Neuronal stem cell (in vitro differentiated cells): Measurements from ENCODE around the gene PCTP.

Experiments used
- DNase-seq: peaks from one replicate; pipeline ENCODE4 v3.0.0-alpha.2; 2013; ENCODE audit warnings: low spot score
- H2AFZ ChIP-seq: one replicate; pipeline ENCODE4 v1.6.1; 2013; ENCODE audit warnings: mild to moderate bottlenecking, low read length, inconsistent platforms
- H2AK5ac ChIP-seq: 2 replicates; pipeline ENCODE4 v1.6.1; 2013; ENCODE audit warnings: low read depth, mild to moderate bottlenecking, inconsistent platforms, low read length, moderate library complexity, mixed read lengths
- H2BK120ac ChIP-seq: 2 replicates; pipeline ENCODE4 v1.6.1; 2013; ENCODE audit warnings: low read depth, mild to moderate bottlenecking, inconsistent platforms, low read length, moderate library complexity, mixed read lengths
- H2BK12ac ChIP-seq: one replicate; pipeline ENCODE4 v1.6.1; 2013; ENCODE audit warnings: low read length, inconsistent platforms
- H2BK15ac ChIP-seq: 2 replicates; pipeline ENCODE4 v1.6.1; 2013; ENCODE audit warnings: mild to moderate bottlenecking, low read length, inconsistent platforms, mixed read lengths
- H2BK5ac ChIP-seq: one replicate; pipeline ENCODE4 v1.6.1; 2013; ENCODE audit warnings: inconsistent platforms, mild to moderate bottlenecking, low read length, moderate library complexity
- H3K14ac ChIP-seq: one replicate; pipeline ENCODE4 v1.6.1; 2013; ENCODE audit warnings: low read length, inconsistent platforms
- H3K18ac ChIP-seq: 2 replicates; pipeline ENCODE4 v1.6.1; 2013; ENCODE audit warnings: low read length, inconsistent platforms
- H3K23ac ChIP-seq: 2 replicates; pipeline ENCODE4 v1.6.1; 2013; ENCODE audit warnings: low read depth, mild to moderate bottlenecking, mixed read lengths, low read length, inconsistent platforms; ENCODE audit not compliant: poor library complexity
- H3K27ac ChIP-seq: replicated peaks from 3 replicates; pipeline ENCODE4 v1.5.1; 2013; ENCODE audit warnings: low read length, inconsistent platforms
- H3K27me3 ChIP-seq, 3 experiments: 2 replicates each; pipeline ENCODE4 v1.6.1; 2013; ENCODE audit warnings: low read length in 3 of 3, mild to moderate bottlenecking in 2 of 3, inconsistent platforms in 1 of 3, low read depth in 1 of 3, mixed read lengths in 1 of 3, moderate library complexity in 1 of 3; ENCODE audit not compliant: control insufficient read depth in 3 of 3, insufficient read depth in 3 of 3
- H3K36me3 ChIP-seq, 2 donors: replicated peaks in 1 of 2; 2 replicates each; pipeline ENCODE4 v1.6.1; 2013; ENCODE audit warnings: low read length in 2 of 2; ENCODE audit not compliant: control insufficient read depth in 2 of 2, insufficient read depth in 2 of 2
- H3K4ac ChIP-seq: 2 replicates; pipeline ENCODE4 v1.6.1; 2013; ENCODE audit warnings: inconsistent platforms, mild to moderate bottlenecking, low read length, moderate library complexity
- H3K4me1 ChIP-seq, 2 donors: 1 replicate in 1 of 2; 2 replicates in 1 of 2; pipeline ENCODE4 v1.6.1; 2013; ENCODE audit warnings: low read length in 2 of 2, low read depth in 1 of 2; ENCODE audit not compliant: control insufficient read depth in 2 of 2, insufficient read depth in 1 of 2
- H3K4me2 ChIP-seq: one replicate; pipeline ENCODE4 v1.6.1; 2013; ENCODE audit warnings: mild to moderate bottlenecking, low read length, inconsistent platforms; ENCODE audit not compliant: insufficient read depth, poor library complexity, severe bottlenecking
- H3K4me3 ChIP-seq, 2 donors: 2 replicates each; pipeline ENCODE4 v1.5.1; 2013; ENCODE audit warnings: low read length in 2 of 2, mild to moderate bottlenecking in 2 of 2, inconsistent platforms in 1 of 2, moderate library complexity in 1 of 2
- H3K79me1 ChIP-seq: one replicate; pipeline ENCODE4 v1.6.1; 2013; ENCODE audit warnings: low read depth, mild to moderate bottlenecking, inconsistent platforms, low read length, moderate library complexity
- H3K9ac ChIP-seq: one replicate; pipeline ENCODE4 v1.6.1; 2013; ENCODE audit warnings: mild to moderate bottlenecking, low read depth, low read length, inconsistent platforms; ENCODE audit not compliant: poor library complexity
- H3K9me3 ChIP-seq, 2 donors: replicated peaks in 1 of 2; 2 replicates each; pipeline versions ENCODE3 to v1.6.1; 2013; ENCODE audit warnings: low read length in 2 of 2, mild to moderate bottlenecking in 2 of 2, inconsistent platforms in 1 of 2, low read depth in 1 of 2, mixed read lengths in 1 of 2, moderate library complexity in 1 of 2; ENCODE audit not compliant: control insufficient read depth in 2 of 2, insufficient read depth in 1 of 2
- H4K8ac ChIP-seq: one replicate; pipeline ENCODE4 v1.6.1; 2013; ENCODE audit warnings: low read depth, mild to moderate bottlenecking, inconsistent platforms, low read length, moderate library complexity
- H4K91ac ChIP-seq: one replicate; pipeline ENCODE4 v1.6.1; 2013; ENCODE audit warnings: low read length, low read depth, mild to moderate bottlenecking, inconsistent platforms; ENCODE audit not compliant: poor library complexity
- WGBS, 2 donors: extraction: QIAGEN DNeasy Blood & Tissue Kit; methylation state at CpG; one replicate each; pipeline ENCODE4 v1.1.7; 2013; ENCODE audit warnings: missing lambda C conversion rate in 2 of 2, mixed read lengths in 1 of 2; ENCODE audit not compliant: insufficient read length in 2 of 2, insufficient replicate concordance in 1 of 2; ENCODE audit errors: extremely low coverage in 2 of 2; 5-methylcytosine and 5-hydroxymethylcytosine counted together

PCTP gene

GRCh38 chr17:55813944-55814343, 63.1 kb downstream of the PCTP start:
- Histone ChIP-seq H3K18ac (no peak overlapping the region), H3K27ac (no peak overlapping the region), H3K4me3 (no peak overlapping the region), H2BK12ac (no peak overlapping the region), H2AFZ (no peak overlapping the region), H4K91ac (no peak overlapping the region), H3K4me2 (no peak overlapping the region), H3K27me3 (peaks cover 0 to 68% (median 0%) of the 10 kb centered on the region in 3 experiments), H3K4ac (no peak overlapping the region), H3K36me3 (no peaks in the 10 kb centered on the region), H3K9me3 (no peaks in the 10 kb centered on the region), H2BK15ac (no peak overlapping the region), H4K8ac (no peak overlapping the region), H3K9ac (no peak overlapping the region), H2BK120ac (no peak overlapping the region), H2BK5ac (no peak overlapping the region), H2AK5ac (no peak overlapping the region), H3K79me1 (no peaks in the 10 kb centered on the region), H3K4me1 (peaks cover 0 to 3% of the 10 kb centered on the region in 2 donors), H3K23ac (no peak overlapping the region), H3K14ac (no peak overlapping the region)
- DNase-seq, result no peak
- no CpG with 5 or more reads among the region's 3 CpGs for WGBS, 2 donors

- no peak overlapping the region for H2BK5ac ChIP-seq
- peaks cover 0 to 3% of the 10 kb centered on the region in 2 donors for H3K4me1 ChIP-seq
- no peak overlapping the region for H3K9ac ChIP-seq
- H3K18ac ChIP-seq, result peak overlapping the region; percentile 24
- no peak overlapping the region for H2BK12ac ChIP-seq
- no peak overlapping the region for H2BK120ac ChIP-seq
- H4K91ac ChIP-seq, result no peak overlapping the region
- H2AFZ ChIP-seq, result no peak overlapping the region
- H3K9me3 ChIP-seq, result no peaks in the 10 kb centered on the region
- no peaks in the 10 kb centered on the region for H3K79me1 ChIP-seq
- no peak overlapping the region for H3K27ac ChIP-seq
- H3K23ac ChIP-seq, result no peak overlapping the region
- H2AK5ac ChIP-seq, result no peak overlapping the region
- H3K4ac ChIP-seq, result no peak overlapping the region
- WGBS, 2 donors, result no CpG with 5 or more reads among the region's 6 CpGs
- H2BK15ac ChIP-seq, result no peak overlapping the region
- H3K14ac ChIP-seq, result no peak overlapping the region
- H3K4me2 ChIP-seq, result no peak overlapping the region
- H4K8ac ChIP-seq, result no peak overlapping the region
- H3K27me3 ChIP-seq, result peaks cover 0 to 68% (median 0%) of the 10 kb centered on the region in 3 experiments
- H3K36me3 ChIP-seq, result no peaks in the 10 kb centered on the region
- H3K4me3 ChIP-seq, result no peak overlapping the region
- DNase-seq, result no peak
Observed at GRCh38 chr17:55814377-55814776, 63.5 kb downstream of the PCTP start.

- no peak overlapping the region for H2AFZ ChIP-seq
- no peak overlapping the region for H3K18ac ChIP-seq
- H3K36me3 ChIP-seq, result no peaks in the 10 kb centered on the region
- H3K23ac ChIP-seq, result no peak overlapping the region
- H3K14ac ChIP-seq, result no peak overlapping the region
- no peak overlapping the region for H2BK12ac ChIP-seq
- no peak overlapping the region for H3K27ac ChIP-seq
- no peak overlapping the region for H3K4me2 ChIP-seq
- no peak overlapping the region for H2AK5ac ChIP-seq
- no peak for DNase-seq
- H3K4me1 ChIP-seq, result peaks cover 0 to 3% of the 10 kb centered on the region in 2 donors
- no peak overlapping the region for H2BK15ac ChIP-seq
- H3K79me1 ChIP-seq, result no peaks in the 10 kb centered on the region
- no peak overlapping the region for H3K9ac ChIP-seq
- no peak overlapping the region for H4K91ac ChIP-seq
- no CpG with 5 or more reads among the region's 8 CpGs for WGBS, 2 donors
- no peak overlapping the region for H3K4me3 ChIP-seq
- H2BK120ac ChIP-seq, result no peak overlapping the region
- H4K8ac ChIP-seq, result no peak overlapping the region
- H2BK5ac ChIP-seq, result no peak overlapping the region
- H3K27me3 ChIP-seq, result peaks cover 0 to 51% (median 0%) of the 10 kb centered on the region in 3 experiments
- H3K9me3 ChIP-seq, result no peaks in the 10 kb centered on the region
- H3K4ac ChIP-seq, result no peak overlapping the region
Observed at GRCh38 chr17:55816532-55817396, 65.9 kb downstream of the PCTP start.

GRCh38 chr17:55817397-55817709, 66.5 kb downstream of the PCTP start:
- Histone ChIP-seq H2AFZ (no peak overlapping the region), H3K18ac (no peak overlapping the region), H3K9me3 (no peaks in the 10 kb centered on the region), H3K9ac (no peak overlapping the region), H3K4me1 (peaks cover 0 to 3% of the 10 kb centered on the region in 2 donors), H4K8ac (no peak overlapping the region), H4K91ac (no peak overlapping the region), H3K36me3 (no peaks in the 10 kb centered on the region), H3K27ac (no peak overlapping the region), H3K4ac (no peak overlapping the region), H2BK15ac (no peak overlapping the region), H3K79me1 (no peaks in the 10 kb centered on the region), H2BK120ac (no peak overlapping the region), H2BK5ac (no peak overlapping the region), H3K4me2 (no peak overlapping the region), H3K27me3 (peaks cover 0 to 50% (median 0%) of the 10 kb centered on the region in 3 experiments), H3K14ac (no peak overlapping the region), H3K4me3 (no peak overlapping the region), H2AK5ac (no peak overlapping the region), H2BK12ac (no peak overlapping the region), H3K23ac (no peak overlapping the region)
- WGBS, 2 donors, result no CpG with 5 or more reads among the region's 1 CpG
- no peak for DNase-seq
